ENCODE data around the gene CDPF1.
A peak's percentile ranks its signal among the peaks of the same experiment; 100 is the strongest.

The CDPF1 gene, protein sequence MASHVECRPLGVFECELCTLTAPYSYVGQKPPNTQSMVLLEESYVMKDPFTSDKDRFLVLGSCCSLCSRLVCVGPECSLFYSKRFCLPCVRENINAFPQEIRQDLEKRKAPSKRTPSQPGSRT

DNA sequence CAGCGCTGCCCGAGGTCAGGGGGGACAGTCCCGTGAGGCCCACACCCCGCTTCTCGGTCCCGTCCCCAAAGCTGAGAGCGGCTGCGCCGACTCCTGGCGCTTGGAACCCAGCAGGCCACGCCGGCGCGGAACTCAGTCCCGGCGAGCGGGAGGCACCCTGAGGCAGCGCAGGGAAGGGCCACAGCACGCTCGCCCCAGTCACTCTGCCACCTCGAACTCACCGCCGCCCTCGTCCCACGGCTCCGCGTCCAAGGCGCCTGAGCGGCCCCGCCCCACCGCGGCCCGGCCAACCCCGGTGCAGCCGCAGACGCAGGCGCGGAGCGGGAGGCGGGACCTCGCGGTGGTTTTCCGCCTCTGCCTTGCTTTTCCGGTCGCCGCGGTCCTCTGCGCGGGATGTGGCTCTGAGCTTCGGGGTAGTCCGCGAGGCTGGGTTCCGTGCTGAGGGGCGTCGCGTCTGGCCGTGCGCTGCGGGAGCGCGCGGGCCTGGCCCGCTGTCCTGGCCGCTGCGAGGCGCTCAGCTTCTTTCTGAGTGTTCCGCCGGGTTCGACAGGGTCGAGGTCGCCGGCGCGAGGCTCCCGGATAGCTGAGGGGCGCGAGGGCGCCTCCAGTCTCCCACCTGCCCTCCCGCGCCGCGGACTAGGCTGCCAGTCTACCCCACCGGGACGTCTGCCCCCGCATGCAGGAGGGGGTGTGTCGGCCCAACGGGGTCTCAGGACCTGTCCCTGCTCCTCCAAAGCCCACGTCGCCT lies at the start of gene CDPF1:
Gene CDPF1 (minus strand): TSS at position 259 of the 748 bp plus-strand sequence. CDS start 2,009 bp downstream, outside the sequence.
- DNase-seq = peak; percentile 95

- DNase-seq = no peak
Observed at GRCh38 chr22:46299101-46299500, 49.0 kb upstream of the CDPF1 start.

GRCh38 chr22:46297151-46297812 lies 47.2 kb upstream of the CDPF1 start:
- DNase-seq = no peak

DNA sequence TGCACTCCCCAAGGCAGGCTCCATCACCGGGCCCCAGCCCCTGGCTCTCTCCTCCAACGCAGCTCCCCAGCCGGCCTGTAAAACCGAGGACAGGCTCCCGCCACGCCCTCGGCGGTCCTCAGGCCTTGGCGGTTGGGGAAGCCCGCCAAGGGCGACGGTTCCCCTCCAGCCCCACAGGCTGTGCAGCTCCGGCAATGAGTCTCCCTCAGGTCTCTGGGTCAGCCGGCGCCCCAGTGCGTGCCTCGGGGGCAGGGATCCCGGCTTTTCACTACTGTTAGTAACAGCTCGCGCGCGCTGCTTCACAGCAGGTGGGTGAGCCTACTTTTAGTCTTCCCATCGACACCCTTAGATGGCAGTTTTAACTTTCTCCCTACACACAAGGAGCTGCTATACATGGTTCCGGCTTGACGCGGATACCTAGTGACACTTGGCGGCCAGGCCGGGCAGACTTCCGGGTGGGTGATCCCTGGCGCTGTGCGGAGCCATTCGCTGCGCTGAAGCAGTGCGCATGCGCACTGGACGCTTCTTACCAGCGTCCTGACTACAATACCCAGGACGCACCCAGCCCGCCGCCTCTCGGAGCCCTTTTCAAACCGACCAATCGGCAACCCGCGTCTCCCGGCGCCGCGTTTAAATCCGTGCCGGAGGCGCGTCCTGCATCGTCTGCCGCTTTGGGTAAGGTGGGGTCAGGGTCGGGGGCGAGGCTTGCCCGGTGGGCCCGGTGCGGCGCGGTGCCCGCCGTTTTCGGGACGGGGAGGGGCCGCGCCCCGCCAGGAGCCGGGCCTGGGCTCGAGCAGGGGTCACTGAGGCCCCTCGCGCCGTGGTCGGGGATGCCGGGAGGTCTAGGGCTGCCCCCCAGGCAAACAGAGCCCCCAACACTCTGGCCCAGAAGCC lies 46.4 kb upstream of the CDPF1 start, which contains the start of gene GTSE1:
Gene GTSE1 (plus strand): TSS at position 614 of the 894 bp plus-strand sequence. CDS start 531 bp downstream, outside the sequence.
- DNase-seq = peak; percentile 98

DNA sequence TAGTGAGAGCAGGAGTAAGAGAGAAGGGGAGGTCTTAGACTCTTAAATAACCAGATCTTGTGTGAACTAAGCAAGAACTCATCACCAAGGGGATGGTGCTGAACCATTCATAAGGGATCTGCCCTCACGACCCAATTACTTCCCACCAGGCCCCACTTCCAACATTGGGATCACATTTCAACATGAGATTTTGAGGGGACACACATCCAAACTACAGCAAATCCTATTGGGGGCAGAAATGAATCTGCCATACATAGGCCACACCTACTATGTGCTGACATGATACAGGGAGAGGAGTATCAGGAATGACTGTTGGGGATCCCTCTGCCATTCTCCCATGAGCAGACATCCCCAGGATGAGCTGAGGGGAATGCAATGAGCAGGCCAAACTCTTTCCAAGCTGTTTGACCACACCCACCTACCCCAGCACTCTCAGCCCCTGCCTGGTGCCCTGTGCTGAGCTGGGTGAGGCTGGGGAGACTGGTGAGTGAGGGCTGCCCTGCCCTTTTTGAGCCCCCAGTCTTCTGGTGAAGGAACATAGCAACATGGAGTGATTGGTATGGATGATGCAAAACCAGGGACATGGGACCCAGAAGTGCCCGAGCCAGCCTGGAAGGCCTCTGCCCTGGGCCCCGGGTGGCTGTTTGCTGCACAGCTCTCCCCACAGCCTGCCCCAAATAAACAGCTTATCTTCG lies 45.3 kb upstream of the CDPF1 start:
- no peak for DNase-seq

DNA sequence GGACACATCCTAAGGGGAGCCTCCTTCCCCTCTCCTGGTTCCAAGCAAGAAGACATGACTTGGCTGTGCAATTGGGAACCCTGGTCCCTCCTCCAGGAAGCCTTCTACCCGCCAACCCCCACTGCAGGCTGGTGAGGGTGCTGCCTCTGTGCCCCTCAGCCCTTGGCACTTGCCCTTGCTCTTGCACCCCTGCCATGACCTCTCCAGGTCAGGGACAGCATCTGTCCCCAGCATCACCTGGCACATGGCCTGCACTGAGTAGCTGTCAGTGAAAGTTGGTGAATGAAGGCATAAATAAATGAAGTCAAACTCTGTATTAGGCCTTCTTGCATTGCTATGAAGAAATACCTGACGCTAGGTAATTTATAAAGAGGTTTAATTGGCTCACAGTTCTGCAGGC lies 44.7 kb upstream of the CDPF1 start:
- no peak for DNase-seq

DNA sequence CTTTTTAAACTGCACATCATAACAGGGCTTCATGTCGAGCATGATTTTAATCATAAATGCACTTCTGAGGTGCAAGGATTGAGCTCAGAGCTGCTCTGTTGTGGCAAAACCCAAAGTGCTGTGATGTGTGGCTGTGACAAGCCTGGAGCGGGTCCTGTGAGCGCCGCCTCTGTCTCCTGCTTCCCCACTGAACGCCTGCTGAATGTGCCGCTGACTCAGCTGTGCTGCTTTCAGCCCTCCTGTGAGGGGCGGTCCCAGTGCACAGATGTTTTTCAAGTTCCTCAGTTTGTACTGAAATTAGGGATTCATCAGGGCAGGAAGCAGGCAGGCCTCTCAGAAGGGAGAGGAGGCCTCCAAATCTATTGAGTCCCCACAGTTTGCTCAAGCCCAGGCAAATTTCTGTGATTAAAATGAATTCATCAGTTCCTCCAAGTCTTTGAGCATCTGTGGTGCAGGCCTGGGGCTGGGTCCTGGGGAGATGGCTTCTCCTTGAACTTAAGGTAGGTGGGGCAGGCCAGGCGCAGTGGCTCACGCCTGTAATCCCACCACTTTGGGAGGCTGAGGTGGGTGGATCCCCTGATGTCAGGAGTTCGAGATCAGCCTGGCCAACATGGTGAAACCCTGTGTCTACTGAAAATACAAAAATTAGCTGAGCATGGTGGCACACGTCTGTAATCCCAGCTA lies 43.6 kb upstream of the CDPF1 start:
- peak; percentile 17 for DNase-seq

- no peak for DNase-seq
Observed at GRCh38 chr22:46292732-46293131, 42.6 kb upstream of the CDPF1 start.

GRCh38 chr22:46292173-46292572 lies 42.1 kb upstream of the CDPF1 start:
- DNase-seq = no peak

DNA sequence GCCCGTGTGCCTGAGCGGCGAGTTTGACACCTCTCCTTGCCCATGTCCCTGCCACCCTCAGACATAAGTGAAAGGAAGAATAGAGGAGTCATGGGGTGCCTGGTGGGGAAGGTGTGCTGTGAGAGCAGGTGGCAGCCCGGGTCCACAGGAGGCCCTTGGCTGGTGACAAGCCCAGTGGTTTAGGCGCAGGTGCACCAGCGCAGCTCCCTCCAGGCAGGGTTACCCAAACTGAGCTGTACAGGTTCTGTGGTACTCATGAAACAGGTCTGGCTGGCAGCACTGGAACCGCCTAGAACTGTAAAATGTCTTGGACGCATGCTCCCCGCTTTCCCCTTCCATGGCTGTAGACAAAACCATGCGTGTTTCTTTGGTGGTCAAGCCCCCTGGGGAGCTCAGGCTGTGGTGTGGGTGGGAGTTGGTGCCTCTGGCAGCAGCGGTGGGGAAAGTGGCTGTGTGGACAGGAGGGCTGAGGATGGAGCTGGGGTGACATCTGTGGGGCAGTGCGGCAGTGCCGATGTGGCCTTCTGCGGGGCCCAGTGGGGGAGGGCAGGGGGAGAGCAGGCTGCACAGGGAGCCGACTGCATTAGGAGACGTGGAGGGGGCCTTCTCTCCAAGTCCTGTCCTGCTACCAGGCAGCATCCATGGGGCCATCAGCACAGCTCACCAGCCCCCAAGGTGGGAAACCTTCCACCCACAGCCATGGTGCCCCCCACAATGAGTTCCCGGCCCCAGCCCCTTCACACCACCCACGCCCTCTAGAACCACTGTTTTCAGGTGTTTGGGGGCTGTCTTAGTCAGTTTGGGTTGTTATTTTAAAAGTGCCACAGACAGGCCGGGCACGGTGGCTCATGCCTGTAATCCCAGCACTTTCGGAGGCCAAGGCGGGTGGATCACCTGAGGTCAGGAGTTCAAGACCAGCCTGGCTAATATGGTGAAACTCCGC lies 41.0 kb upstream of the CDPF1 start:
- no peak for DNase-seq

GRCh38 chr22:46290121-46290842 lies 40.2 kb upstream of the CDPF1 start:
- no peak for DNase-seq

GRCh38 chr22:46289244-46289891 lies 39.3 kb upstream of the CDPF1 start:
- no peak for DNase-seq

GRCh38 chr22:46288846-46289243 lies 38.8 kb upstream of the CDPF1 start:
- DNase-seq = no peak

DNA sequence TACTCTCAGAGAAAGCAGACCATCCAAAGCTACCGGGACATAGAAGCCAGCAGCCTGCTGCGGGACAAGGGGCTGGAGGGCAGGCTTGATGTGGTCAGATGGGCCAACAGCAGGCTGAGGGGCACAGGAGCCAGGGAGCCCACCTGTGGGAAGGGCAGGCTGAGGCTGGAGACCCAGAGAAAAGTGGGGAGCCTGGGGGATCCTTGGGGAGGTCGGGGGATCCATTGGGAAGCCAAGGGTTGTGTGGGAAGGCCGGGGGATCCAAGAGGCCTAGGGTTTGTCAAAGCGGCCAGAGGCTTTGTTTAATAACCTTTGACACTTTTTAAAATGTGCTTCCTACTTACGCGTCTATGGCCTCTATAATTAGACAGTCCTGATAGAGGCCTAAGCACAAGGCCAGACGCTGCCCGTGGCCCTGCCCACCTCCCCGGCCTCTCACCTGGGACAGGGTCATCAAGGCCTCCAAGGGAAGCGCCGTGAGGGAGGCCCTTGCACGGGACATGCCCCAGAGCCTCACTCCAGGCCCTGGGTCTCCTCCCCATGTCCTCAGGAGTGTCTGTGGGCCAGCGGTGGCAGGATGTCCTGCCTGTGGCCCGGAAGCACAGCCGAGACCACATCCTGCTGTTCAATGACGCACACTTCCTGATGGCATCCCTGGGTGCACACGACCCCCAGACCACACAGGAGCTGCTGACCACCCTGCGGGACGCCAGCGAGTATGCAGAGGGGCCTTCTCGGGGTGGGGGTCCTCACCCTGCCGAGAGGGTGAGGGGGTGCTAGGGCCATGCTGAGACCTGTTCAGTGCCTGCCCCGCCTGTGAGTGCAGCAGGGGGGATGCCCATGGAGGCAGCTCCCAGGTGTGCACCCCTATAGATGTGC lies 38.0 kb upstream of the CDPF1 start:
- peak; percentile 6 for DNase-seq

DNA sequence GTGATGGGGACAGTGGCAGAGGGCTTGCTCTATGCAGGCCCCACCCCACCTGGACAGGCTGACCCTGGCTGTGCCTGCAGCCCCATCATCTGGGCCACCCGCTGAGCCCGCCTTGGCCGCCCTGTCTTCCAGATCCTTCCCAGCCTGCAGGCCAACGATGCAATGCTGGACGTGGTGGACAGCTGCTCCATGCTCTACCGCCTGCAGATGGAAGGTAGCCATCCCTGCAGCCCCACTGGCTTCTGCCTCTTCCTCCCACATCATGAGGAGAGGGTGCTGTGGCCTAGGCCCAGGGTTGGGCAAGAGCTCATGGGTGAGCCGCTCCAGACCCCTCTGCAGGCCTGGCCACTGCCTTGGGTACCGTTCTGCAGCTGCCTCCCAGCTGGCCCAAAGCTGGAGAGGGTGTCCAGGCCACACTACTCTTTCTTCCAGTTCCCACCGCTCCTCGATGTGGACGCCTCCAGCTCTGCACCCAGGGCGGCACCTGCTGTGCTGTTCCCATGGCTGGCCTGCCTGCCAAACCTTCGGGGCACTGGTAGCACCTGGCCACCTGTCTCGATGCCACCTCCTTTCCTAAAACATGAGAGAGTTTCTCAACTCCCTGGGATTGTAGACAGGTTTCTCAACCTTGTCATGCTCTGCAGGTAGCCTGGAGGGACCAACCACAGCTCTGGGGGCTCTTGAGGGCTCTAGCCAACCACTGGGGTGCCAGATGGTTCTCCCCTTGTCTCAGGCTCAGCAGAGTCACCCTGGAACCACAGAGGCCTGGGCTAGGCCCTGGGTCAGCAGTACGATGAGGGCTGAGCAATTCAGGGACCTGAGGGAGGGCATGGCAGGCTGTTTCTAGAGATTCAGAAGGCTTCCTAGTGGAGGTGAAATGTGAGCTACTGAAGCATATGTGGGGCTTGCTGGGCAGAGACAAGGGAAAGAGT lies 37.1 kb upstream of the CDPF1 start:
- DNase-seq = no peak

- no peak for DNase-seq
Observed at GRCh38 chr22:46286006-46286405, 35.9 kb upstream of the CDPF1 start.
